ENCODE results near the gene RAB9B. TPM values are rescaled to one million over a fixed set of nuclear protein-coding genes. Genes with fewer than 3 reads are reported as not detected.

Gene RAB9B
- total RNA-seq, 1 experiment from 2014 or later = 0.62 TPM

DNA sequence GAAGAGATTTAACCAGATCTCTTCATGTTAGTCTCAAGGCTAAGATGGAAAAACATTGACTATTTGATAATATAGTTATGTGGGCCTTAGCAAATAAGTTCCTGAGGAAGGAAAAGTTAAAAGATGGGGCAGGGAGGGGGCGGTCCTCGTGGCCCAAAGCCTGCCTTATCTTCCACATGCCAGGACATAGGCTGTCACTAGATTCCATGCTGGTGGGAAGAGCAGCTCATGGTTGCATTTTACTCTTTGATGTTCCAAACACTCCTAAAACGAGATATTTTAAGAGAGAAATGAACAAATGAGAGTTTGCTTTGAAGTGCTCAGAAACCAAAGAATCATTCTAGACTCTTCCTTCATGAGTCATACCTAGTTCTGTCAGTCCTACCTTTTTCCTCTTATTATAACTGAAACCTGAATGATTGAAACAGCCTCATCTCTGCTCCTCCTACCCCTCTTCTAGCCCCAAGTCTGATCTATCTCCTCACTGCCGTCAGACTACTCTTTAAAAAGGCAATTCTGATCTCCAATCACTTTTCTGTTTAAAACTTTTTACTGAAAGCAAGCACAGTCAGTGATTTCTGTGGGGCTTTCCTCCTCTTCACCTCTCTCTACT, 25.1 kb downstream of the RAB9B start:
- no peaks in the 10 kb centered on the region for H3K9me3 ChIP-seq (ENCODE audit: control insufficient read depth, insufficient read depth, low read depth, low read length)
- CTCF ChIA-PET = no interaction called here
- H3K36me3 ChIP-seq (ENCODE audit: control insufficient read depth, insufficient read depth, low read length) = no peaks in the 10 kb centered on the region
- in situ Hi-C loops (cut with HindIII; ENCODE audit: low pct_unique_long_range_greater_than_20kb, low sequenced_read_pairs) = no loop called here
- no TSS peak for BruUV-seq (replicated peaks)
- no peak for DNase-seq (ENCODE audit: low read depth, low spot score)
- no peak overlapping the region for H3K27ac ChIP-seq (ENCODE audit: low read length)
- H3K4me3 ChIP-seq (ENCODE audit: low read depth in 2 of 2, low read length in 2 of 2) = no peak overlapping the region
- POLR2A ChIA-PET = no interaction called here
- intact Hi-C loops (cut with micrococcal nuclease; ENCODE audit: unreplicated experiment) = no loop called here
- no peak for TF ChIP-seq TCF7L2 (IDR thresholded peaks at IDR 0.05; ENCODE audit: low read depth, low read length)
- TF ChIP-seq, protein P1, sequence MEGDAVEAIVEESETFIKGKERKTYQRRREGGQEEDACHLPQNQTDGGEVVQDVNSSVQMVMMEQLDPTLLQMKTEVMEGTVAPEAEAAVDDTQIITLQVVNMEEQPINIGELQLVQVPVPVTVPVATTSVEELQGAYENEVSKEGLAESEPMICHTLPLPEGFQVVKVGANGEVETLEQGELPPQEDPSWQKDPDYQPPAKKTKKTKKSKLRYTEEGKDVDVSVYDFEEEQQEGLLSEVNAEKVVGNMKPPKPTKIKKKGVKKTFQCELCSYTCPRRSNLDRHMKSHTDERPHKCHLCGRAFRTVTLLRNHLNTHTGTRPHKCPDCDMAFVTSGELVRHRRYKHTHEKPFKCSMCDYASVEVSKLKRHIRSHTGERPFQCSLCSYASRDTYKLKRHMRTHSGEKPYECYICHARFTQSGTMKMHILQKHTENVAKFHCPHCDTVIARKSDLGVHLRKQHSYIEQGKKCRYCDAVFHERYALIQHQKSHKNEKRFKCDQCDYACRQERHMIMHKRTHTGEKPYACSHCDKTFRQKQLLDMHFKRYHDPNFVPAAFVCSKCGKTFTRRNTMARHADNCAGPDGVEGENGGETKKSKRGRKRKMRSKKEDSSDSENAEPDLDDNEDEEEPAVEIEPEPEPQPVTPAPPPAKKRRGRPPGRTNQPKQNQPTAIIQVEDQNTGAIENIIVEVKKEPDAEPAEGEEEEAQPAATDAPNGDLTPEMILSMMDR (IDR thresholded peaks at IDR 0.05) = no peak
- no peak for TF ChIP-seq SIN3A (IDR thresholded peaks at IDR 0.05; ENCODE audit: borderline replicate concordance, insufficient read depth, low read depth, low read length)
- no peak for TF ChIP-seq POLR2AphosphoS5 (IDR thresholded peaks at IDR 0.05; ENCODE audit: low read depth, low read length)
- TF ChIP-seq, protein P2, sequence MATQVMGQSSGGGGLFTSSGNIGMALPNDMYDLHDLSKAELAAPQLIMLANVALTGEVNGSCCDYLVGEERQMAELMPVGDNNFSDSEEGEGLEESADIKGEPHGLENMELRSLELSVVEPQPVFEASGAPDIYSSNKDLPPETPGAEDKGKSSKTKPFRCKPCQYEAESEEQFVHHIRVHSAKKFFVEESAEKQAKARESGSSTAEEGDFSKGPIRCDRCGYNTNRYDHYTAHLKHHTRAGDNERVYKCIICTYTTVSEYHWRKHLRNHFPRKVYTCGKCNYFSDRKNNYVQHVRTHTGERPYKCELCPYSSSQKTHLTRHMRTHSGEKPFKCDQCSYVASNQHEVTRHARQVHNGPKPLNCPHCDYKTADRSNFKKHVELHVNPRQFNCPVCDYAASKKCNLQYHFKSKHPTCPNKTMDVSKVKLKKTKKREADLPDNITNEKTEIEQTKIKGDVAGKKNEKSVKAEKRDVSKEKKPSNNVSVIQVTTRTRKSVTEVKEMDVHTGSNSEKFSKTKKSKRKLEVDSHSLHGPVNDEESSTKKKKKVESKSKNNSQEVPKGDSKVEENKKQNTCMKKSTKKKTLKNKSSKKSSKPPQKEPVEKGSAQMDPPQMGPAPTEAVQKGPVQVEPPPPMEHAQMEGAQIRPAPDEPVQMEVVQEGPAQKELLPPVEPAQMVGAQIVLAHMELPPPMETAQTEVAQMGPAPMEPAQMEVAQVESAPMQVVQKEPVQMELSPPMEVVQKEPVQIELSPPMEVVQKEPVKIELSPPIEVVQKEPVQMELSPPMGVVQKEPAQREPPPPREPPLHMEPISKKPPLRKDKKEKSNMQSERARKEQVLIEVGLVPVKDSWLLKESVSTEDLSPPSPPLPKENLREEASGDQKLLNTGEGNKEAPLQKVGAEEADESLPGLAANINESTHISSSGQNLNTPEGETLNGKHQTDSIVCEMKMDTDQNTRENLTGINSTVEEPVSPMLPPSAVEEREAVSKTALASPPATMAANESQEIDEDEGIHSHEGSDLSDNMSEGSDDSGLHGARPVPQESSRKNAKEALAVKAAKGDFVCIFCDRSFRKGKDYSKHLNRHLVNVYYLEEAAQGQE (IDR thresholded peaks at IDR 0.05; ENCODE audit: insufficient read depth in 1 of 2, low read depth in 2 of 2, low read length in 1 of 2) = no peak
- no peak for ATAC-seq
- peaks cover 4% of the 10 kb centered on the region; the same call in 1 of the 2 replicates for H3K27me3 ChIP-seq (ENCODE audit: control insufficient read depth, insufficient read depth, low read length)
- no peaks in the 10 kb centered on the region for H3K4me1 ChIP-seq (ENCODE audit: control insufficient read depth, insufficient read depth, low read length)

DNA sequence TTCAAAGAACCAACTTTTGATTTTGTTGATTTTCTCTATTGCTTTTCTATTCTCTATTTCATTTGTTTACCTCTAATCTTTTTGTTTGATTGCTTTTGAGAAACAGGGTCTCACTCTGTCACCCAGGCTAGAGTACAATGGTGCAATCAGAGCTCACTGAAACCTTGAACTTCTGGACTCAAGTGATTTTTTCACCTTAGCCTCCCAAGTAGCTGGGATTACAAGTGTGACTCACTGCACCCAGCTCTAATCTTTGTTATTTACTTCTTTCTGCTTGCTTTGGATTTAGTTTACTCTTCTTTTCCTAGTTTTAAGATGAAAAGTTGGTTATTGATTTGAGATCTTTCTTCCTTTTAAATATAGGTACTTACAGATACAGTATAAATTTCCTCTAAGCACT, 26.2 kb downstream of the RAB9B start:
- Histone ChIP-seq H3K4me1 (ENCODE audit: control insufficient read depth, insufficient read depth, low read length) (no peaks in the 10 kb centered on the region), H3K27me3 (ENCODE audit: control insufficient read depth, insufficient read depth, low read length) (peaks cover 4% of the 10 kb centered on the region; the same call in 1 of the 2 replicates), H3K27ac (ENCODE audit: low read length) (no peak overlapping the region), H3K9me3 (ENCODE audit: control insufficient read depth, insufficient read depth, low read depth, low read length) (no peaks in the 10 kb centered on the region), H3K4me3 (ENCODE audit: low read depth in 2 of 2, low read length in 2 of 2) (no peak overlapping the region), H3K36me3 (ENCODE audit: control insufficient read depth, insufficient read depth, low read length) (no peaks in the 10 kb centered on the region)
- TF ChIP-seq, protein P1 (IDR thresholded peaks at IDR 0.05) = no peak
- TF ChIP-seq TCF7L2 (IDR thresholded peaks at IDR 0.05; ENCODE audit: low read depth, low read length) (no peak), POLR2AphosphoS5 (IDR thresholded peaks at IDR 0.05; ENCODE audit: low read depth, low read length) (no peak), SIN3A (IDR thresholded peaks at IDR 0.05; ENCODE audit: borderline replicate concordance, insufficient read depth, low read depth, low read length) (no peak)
- TF ChIP-seq, protein P2 (IDR thresholded peaks at IDR 0.05; ENCODE audit: insufficient read depth in 1 of 2, low read depth in 2 of 2, low read length in 1 of 2) = no peak
- intact Hi-C loops (cut with micrococcal nuclease; ENCODE audit: unreplicated experiment) (no loop called here), in situ Hi-C loops (cut with HindIII; ENCODE audit: low pct_unique_long_range_greater_than_20kb, low sequenced_read_pairs) (no loop called here)
- no peak for DNase-seq (ENCODE audit: low read depth, low spot score)
- ATAC-seq = no peak
- POLR2A ChIA-PET = no interaction called here
- BruUV-seq (replicated peaks) = no TSS peak
- CTCF ChIA-PET = no interaction called here
